Measurements from ENCODE around the gene RAB11A. TPM values are rescaled to one million over a fixed set of nuclear protein-coding genes. Genes with fewer than 3 reads are reported as not detected.

The RAB11A gene
- total RNA-seq, 4 donors from 2014 or later, result 25.5 to 322 (median 134) TPM

- no peak overlapping the region for H3K4me3 ChIP-seq
- peaks cover 0 to 6% (median 0%) of the 10 kb centered on the region in 4 donors for H3K4me1 ChIP-seq
- no peaks in the 10 kb centered on the region for H3K27me3 ChIP-seq
- H3K36me3 ChIP-seq, result no peaks in the 10 kb centered on the region
- H3K9me3 ChIP-seq, result no peaks in the 10 kb centered on the region
- TF ChIP-seq EP300 (IDR thresholded peaks at IDR 0.05; ENCODE audit: low read depth) (no peak), POLR2AphosphoS5 (IDR thresholded peaks at IDR 0.05) (no peak), CTCF (IDR thresholded peaks at IDR 0.05) (peak; percentile 19 to 40 (median 35)), POLR2A (IDR thresholded peaks at IDR 0.05) (no peak)
- in situ Hi-C loops (cut with MboI; ENCODE audit: low pct_ligation_motif_present in 1 of 4, low pct_unique_long_range_greater_than_20kb in 1 of 4, low sequenced_read_pairs in 3 of 4) (no loop called here), intact Hi-C loops (cut with DNase I; ENCODE audit: low total_unique reads) (no loop called here)
- peak; percentile 13 for DNase-seq
- no peak overlapping the region for H3K27ac ChIP-seq
- WGBS, 2 donors (ENCODE audit: low coverage in 1 of 2), result 40 to 44% methylated on average over 2 to 14 of the region's 16 CpGs
These were observed 47.5 kb downstream of the RAB11A start for GRCh38 chr15:65916664-65917406.

- no peak for TF ChIP-seq CTCF (IDR thresholded peaks at IDR 0.05)
- no peaks in the 10 kb centered on the region for H3K27me3 ChIP-seq
- no peaks in the 10 kb centered on the region for H3K36me3 ChIP-seq
- no peak overlapping the region for H3K27ac ChIP-seq
- peaks cover 0 to 6% (median 0%) of the 10 kb centered on the region in 4 donors for H3K4me1 ChIP-seq
- WGBS, 2 donors (ENCODE audit: low coverage in 1 of 2), result 84% methylated on average over 3 of the region's 3 CpGs; no CpG with 5 or more reads in 1 of the 2 donors
- intact Hi-C loops (cut with DNase I; ENCODE audit: low total_unique reads) (no loop called here), in situ Hi-C loops (cut with MboI; ENCODE audit: low pct_ligation_motif_present in 1 of 4, low pct_unique_long_range_greater_than_20kb in 1 of 4, low sequenced_read_pairs in 3 of 4) (no loop called here)
- no peak for DNase-seq
- H3K9me3 ChIP-seq, result no peaks in the 10 kb centered on the region
- H3K4me3 ChIP-seq, result no peak overlapping the region
These were observed 48.1 kb downstream of the RAB11A start for GRCh38 chr15:65917407-65917756.

GRCh38 chr15:65917936-65918335, 48.6 kb downstream of the RAB11A start:
- in situ Hi-C loops (cut with MboI; ENCODE audit: low pct_ligation_motif_present in 1 of 4, low pct_unique_long_range_greater_than_20kb in 1 of 4, low sequenced_read_pairs in 3 of 4) (no loop called here), intact Hi-C loops (cut with DNase I; ENCODE audit: low total_unique reads) (no loop called here)
- no peaks in the 10 kb centered on the region for H3K9me3 ChIP-seq
- no peak overlapping the region for H3K4me3 ChIP-seq
- WGBS, 2 donors (ENCODE audit: low coverage in 1 of 2), result 96% methylated on average over 4 of the region's 4 CpGs; no CpG with 5 or more reads in 1 of the 2 donors
- no peak for TF ChIP-seq EP300 (IDR thresholded peaks at IDR 0.05; ENCODE audit: low read depth)
- no peak for TF ChIP-seq CTCF (IDR thresholded peaks at IDR 0.05)
- no peak for TF ChIP-seq POLR2AphosphoS5 (IDR thresholded peaks at IDR 0.05)
- TF ChIP-seq POLR2A (IDR thresholded peaks at IDR 0.05), result no peak
- H3K4me1 ChIP-seq, result peaks cover 0 to 6% (median 0%) of the 10 kb centered on the region in 4 donors
- H3K27ac ChIP-seq, result no peak overlapping the region
- no peaks in the 10 kb centered on the region for H3K36me3 ChIP-seq
- no peak for DNase-seq
- no peaks in the 10 kb centered on the region for H3K27me3 ChIP-seq

GRCh38 chr15:65918357-65918920, 49.1 kb downstream of the RAB11A start:
- no peak for TF ChIP-seq EP300 (IDR thresholded peaks at IDR 0.05; ENCODE audit: low read depth)
- no peak for TF ChIP-seq POLR2AphosphoS5 (IDR thresholded peaks at IDR 0.05)
- TF ChIP-seq POLR2A (IDR thresholded peaks at IDR 0.05), result no peak
- no peak for TF ChIP-seq CTCF (IDR thresholded peaks at IDR 0.05)
- 78% methylated on average over 3 of the region's 3 CpGs; no CpG with 5 or more reads in 1 of the 2 donors for WGBS, 2 donors (ENCODE audit: low coverage in 1 of 2)
- in situ Hi-C loops (cut with MboI; ENCODE audit: low pct_ligation_motif_present in 1 of 4, low pct_unique_long_range_greater_than_20kb in 1 of 4, low sequenced_read_pairs in 3 of 4), result no loop called here

More at GRCh38 chr15:65918357-65918920, 49.1 kb downstream of the RAB11A start:
- Histone ChIP-seq H3K4me3 (no peak overlapping the region), H3K9me3 (no peaks in the 10 kb centered on the region), H3K36me3 (no peaks in the 10 kb centered on the region), H3K4me1 (peaks cover 0 to 6% (median 0%) of the 10 kb centered on the region in 4 donors), H3K27ac (no peak overlapping the region), H3K27me3 (no peaks in the 10 kb centered on the region)
- no peak for DNase-seq
- intact Hi-C loops (cut with DNase I; ENCODE audit: low total_unique reads), result no loop called here

Data from transverse colon (tissue), 4 donors.